Transverse colon (tissue), 4 donors: ENCODE data around the gene NQO1. TPM values are rescaled to one million over a fixed set of nuclear protein-coding genes. Genes with fewer than 3 reads are reported as not detected.

Experiments used
- DNase-seq: peaks from one replicate; pipeline ENCODE4 v3.0.0-alpha.2; 2019
- H3K27ac ChIP-seq, 4 donors: fragments of 200-600 bp; sonication (generic); 2 replicates each; pipeline ENCODE4 v1.5.1; 2016 to 2018; ENCODE audit warnings: inconsistent platforms in 4 of 4
- H3K27me3 ChIP-seq: fragments of 200-600 bp; sonication (generic); 2 replicates; pipeline ENCODE4 v1.5.1; 2017; ENCODE audit warnings: inconsistent platforms
- H3K36me3 ChIP-seq, 4 donors: fragments of 200-600 bp; sonication (generic); 2 replicates each; pipeline ENCODE4 v1.5.1; 2017 to 2019; ENCODE audit warnings: inconsistent platforms in 4 of 4
- H3K4me1 ChIP-seq, 4 donors: fragments of 200-600 bp; sonication (generic); 2 replicates each; pipeline ENCODE4 v1.5.1; 2017 to 2020; ENCODE audit warnings: inconsistent platforms in 4 of 4
- H3K4me3 ChIP-seq, 4 donors: fragments of 200-600 bp; sonication (generic); 1 replicate in 1 of 4; 2 replicates in 3 of 4; pipeline versions ENCODE4 v1.5.1 to v1.6.1; 2017 to 2019; ENCODE audit warnings: inconsistent platforms in 4 of 4
- H3K9me3 ChIP-seq, 2 donors: fragments of 200-600 bp; sonication (generic); 2 replicates each; pipeline ENCODE4 v1.5.1; 2017 to 2019; ENCODE audit warnings: inconsistent platforms in 2 of 2
- CTCF ChIP-seq, 5 experiments: fragments of 200-600 bp in 3 of 5; fragments of 450-650 bp in 2 of 5; sonication (generic) in 3 of 5; IDR thresholded peaks; 1 replicate in 2 of 5; 2 replicates in 3 of 5; pipeline ENCODE4 v1.5.1; 2016 to 2017; ENCODE audit warnings: antibody characterized with exemption in 5 of 5, inconsistent platforms in 3 of 5, mild to moderate bottlenecking in 2 of 5, moderate library complexity in 1 of 5
- EP300 ChIP-seq: sonication (generic); formaldehyde crosslinking; IDR thresholded peaks from one replicate; pipeline ENCODE4 v1.6.1; 2017; ENCODE audit warnings: antibody characterized with exemption, low read depth
- POLR2A ChIP-seq: fragments of 450-650 bp; IDR thresholded peaks from one replicate; pipeline ENCODE4 v1.6.1; 2016; ENCODE audit warnings: antibody characterized with exemption, mild to moderate bottlenecking, moderate library complexity
- POLR2AphosphoS5 ChIP-seq, 3 donors: sonication (generic); formaldehyde crosslinking; IDR thresholded peaks; one replicate each; pipeline ENCODE4 v1.6.1; 2016; ENCODE audit warnings: antibody characterized with exemption in 3 of 3
- WGBS, 2 donors: methylation state at CpG; one replicate each; pipeline ENCODE4 v1.1.5; 2018; ENCODE audit warnings: low coverage in 1 of 2; 5-methylcytosine and 5-hydroxymethylcytosine counted together
- in situ Hi-C, 4 donors: fragments of 200-750 bp; cut with MboI; loops; one replicate each; pipeline versions ENCODE4 v1.15.0 to v1.15.1; 2017; ENCODE audit warnings: low sequenced_read_pairs in 3 of 4, low pct_ligation_motif_present in 1 of 4, low pct_unique_long_range_greater_than_20kb in 1 of 4
- intact Hi-C: fragments of 100-400 bp; cut with DNase I; formaldehyde crosslinking; loops from one replicate; pipeline ENCODE4 v1.15.1; 2023; ENCODE audit warnings: low total_unique reads
- total RNA-seq, 4 donors: library from RNA; depleted of rRNA; stranded (reverse); fragments of >200 nt; gene quantifications; one replicate each; pipeline ENCODE4 v1.1.0, GENCODE V29; 2016

The NQO1 gene
- total RNA-seq, 4 donors from 2014 or later = 9.0 to 296 (median 165) TPM

- in situ Hi-C loops = no loop called here
- peaks cover 0 to 45% (median 18%) of the 10 kb centered on the region in 4 donors for H3K36me3 ChIP-seq
- H3K27me3 ChIP-seq = no peaks in the 10 kb centered on the region
- peaks cover 0 to 8% (median 0%) of the 10 kb centered on the region in 4 donors for H3K4me1 ChIP-seq
- intact Hi-C loops = no loop called here
- no peak overlapping the region for H3K4me3 ChIP-seq
- no peak for TF ChIP-seq POLR2AphosphoS5 (IDR thresholded peaks at IDR 0.05)
- TF ChIP-seq POLR2A = no peak
- no peak for TF ChIP-seq CTCF (IDR thresholded peaks at IDR 0.05)
- TF ChIP-seq EP300 = no peak
- 71 to 96% methylated on average over 2 of the region's 2 CpGs for WGBS, 2 donors
- no peak for DNase-seq
- H3K27ac ChIP-seq = no peak overlapping the region
- H3K9me3 ChIP-seq = no peaks in the 10 kb centered on the region
These were observed 53.9 kb downstream of the NQO1 start for GRCh38 chr16:69672315-69672997.

- Histone ChIP-seq H3K9me3 (no peaks in the 10 kb centered on the region), H3K4me1 (peaks cover 0 to 8% (median 0%) of the 10 kb centered on the region in 4 donors), H3K27ac (no peak overlapping the region), H3K36me3 (peaks cover 0 to 31% (median 10%) of the 10 kb centered on the region in 4 donors), H3K4me3 (no peak overlapping the region), H3K27me3 (no peaks in the 10 kb centered on the region)
- in situ Hi-C loops (no loop called here), intact Hi-C loops (no loop called here)
- TF ChIP-seq EP300 (no peak), POLR2A (no peak), POLR2AphosphoS5 (IDR thresholded peaks at IDR 0.05) (no peak), CTCF (IDR thresholded peaks at IDR 0.05) (no peak)
- WGBS, 2 donors = 36 to 50% methylated on average over 1 of the region's 1 CpG
- no peak for DNase-seq
These were observed 56.8 kb downstream of the NQO1 start for GRCh38 chr16:69669577-69669976.

GRCh38 chr16:69663846-69664245 is 62.5 kb downstream of the NQO1 start:
- intact Hi-C loops = no loop called here
- in situ Hi-C loops = no loop called here
- TF ChIP-seq EP300 (no peak), CTCF (IDR thresholded peaks at IDR 0.05) (no peak), POLR2AphosphoS5 (IDR thresholded peaks at IDR 0.05) (no peak), POLR2A (no peak)

GRCh38 chr16:69662901-69663300 is 63.5 kb downstream of the NQO1 start:
- Histone ChIP-seq H3K27ac (no peak overlapping the region), H3K36me3 (peaks cover 0 to 43% (median 9%) of the 10 kb centered on the region in 4 donors), H3K9me3 (no peaks in the 10 kb centered on the region), H3K4me3 (no peak overlapping the region), H3K4me1 (no peaks in the 10 kb centered on the region), H3K27me3 (no peaks in the 10 kb centered on the region)
- intact Hi-C loops (no loop called here), in situ Hi-C loops (no loop called here)
- 58 to 93% methylated on average over 1 of the region's 1 CpG for WGBS, 2 donors
- DNase-seq = no peak
- TF ChIP-seq CTCF (IDR thresholded peaks at IDR 0.05) (no peak), EP300 (no peak), POLR2AphosphoS5 (IDR thresholded peaks at IDR 0.05) (no peak), POLR2A (no peak)

More at GRCh38 chr16:69663846-69664245, 62.5 kb downstream of the NQO1 start:
- H3K27ac ChIP-seq = no peak overlapping the region
- H3K4me3 ChIP-seq = no peak overlapping the region
- no peaks in the 10 kb centered on the region for H3K4me1 ChIP-seq
- peaks cover 0 to 49% (median 11%) of the 10 kb centered on the region in 4 donors for H3K36me3 ChIP-seq
- H3K27me3 ChIP-seq = no peaks in the 10 kb centered on the region
- DNase-seq = no peak
- no peaks in the 10 kb centered on the region for H3K9me3 ChIP-seq
